Measurements from ENCODE around the gene NFIC.

Gene NFIC

DNA sequence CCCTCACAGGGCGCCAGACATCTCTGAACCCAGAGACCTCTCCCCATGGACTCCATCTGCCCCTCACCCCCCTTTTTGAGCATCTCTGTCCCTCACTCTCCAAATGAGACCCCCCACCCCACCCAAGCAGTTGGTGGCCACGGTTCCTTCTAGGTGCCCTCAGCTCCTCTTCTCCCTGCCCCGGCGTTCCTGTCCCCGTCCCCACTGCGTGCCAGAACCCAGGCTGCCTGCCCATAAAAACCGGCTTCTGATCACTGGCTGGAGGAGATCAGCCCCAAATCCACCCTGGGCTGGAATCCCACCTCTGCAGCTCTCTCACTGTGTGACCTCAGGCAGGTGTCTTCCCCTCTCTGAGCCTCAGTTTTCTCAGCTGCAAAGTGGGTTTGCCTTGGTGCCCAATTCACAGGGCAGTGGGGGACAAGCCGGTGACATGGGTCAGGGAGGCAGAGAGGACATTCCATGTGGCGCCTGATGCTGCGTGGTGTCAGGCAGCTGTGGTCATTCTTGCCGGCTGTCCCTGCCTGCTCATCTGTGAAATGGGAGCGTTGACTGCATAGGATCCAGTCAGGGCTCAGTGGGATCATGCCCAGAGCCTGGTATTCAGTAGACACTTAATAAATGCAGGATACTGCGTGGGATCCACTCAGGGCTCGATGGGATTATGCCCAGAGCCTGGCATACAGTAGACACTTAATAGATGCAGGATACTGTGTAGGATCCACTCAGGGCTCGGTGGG, 88.4 kb downstream of the NFIC start:
- no peak overlapping the region for H3K27ac ChIP-seq
- TF ChIP-seq ZFX (IDR thresholded peaks at IDR 0.05; ENCODE audit: borderline replicate concordance) = no peak
- TF ChIP-seq, protein P1, sequence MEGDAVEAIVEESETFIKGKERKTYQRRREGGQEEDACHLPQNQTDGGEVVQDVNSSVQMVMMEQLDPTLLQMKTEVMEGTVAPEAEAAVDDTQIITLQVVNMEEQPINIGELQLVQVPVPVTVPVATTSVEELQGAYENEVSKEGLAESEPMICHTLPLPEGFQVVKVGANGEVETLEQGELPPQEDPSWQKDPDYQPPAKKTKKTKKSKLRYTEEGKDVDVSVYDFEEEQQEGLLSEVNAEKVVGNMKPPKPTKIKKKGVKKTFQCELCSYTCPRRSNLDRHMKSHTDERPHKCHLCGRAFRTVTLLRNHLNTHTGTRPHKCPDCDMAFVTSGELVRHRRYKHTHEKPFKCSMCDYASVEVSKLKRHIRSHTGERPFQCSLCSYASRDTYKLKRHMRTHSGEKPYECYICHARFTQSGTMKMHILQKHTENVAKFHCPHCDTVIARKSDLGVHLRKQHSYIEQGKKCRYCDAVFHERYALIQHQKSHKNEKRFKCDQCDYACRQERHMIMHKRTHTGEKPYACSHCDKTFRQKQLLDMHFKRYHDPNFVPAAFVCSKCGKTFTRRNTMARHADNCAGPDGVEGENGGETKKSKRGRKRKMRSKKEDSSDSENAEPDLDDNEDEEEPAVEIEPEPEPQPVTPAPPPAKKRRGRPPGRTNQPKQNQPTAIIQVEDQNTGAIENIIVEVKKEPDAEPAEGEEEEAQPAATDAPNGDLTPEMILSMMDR (IDR thresholded peaks at IDR 0.05) = no peak

DNA sequence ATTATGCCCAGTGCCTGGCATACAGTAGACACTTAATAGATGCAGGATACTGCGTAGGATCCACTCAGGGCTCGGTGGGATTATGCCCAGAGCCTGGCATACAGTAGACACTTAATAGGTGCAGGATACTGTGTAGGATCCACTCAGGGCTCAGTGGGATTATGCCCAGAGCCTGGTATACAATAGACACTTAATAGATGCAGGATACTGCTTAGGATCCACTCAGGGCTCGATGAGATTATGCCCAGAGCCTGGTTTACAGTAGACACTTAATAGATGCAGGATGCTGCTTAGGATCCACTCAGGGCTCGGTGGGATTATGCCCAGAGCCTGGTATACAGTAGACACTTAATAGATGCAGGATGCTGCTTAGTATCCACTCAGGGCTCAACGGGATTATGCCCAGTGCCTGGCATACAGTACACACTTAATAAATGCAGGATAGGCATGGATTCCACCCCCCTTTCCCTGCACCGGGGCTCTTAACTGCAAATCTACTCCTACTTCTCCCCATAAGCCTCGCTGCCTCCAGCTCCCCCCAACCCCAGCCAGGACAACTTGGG, 89.1 kb downstream of the NFIC start:
- H3K27ac ChIP-seq = no peak overlapping the region
- TF ChIP-seq, protein P1 (IDR thresholded peaks at IDR 0.05) = no peak

DNA sequence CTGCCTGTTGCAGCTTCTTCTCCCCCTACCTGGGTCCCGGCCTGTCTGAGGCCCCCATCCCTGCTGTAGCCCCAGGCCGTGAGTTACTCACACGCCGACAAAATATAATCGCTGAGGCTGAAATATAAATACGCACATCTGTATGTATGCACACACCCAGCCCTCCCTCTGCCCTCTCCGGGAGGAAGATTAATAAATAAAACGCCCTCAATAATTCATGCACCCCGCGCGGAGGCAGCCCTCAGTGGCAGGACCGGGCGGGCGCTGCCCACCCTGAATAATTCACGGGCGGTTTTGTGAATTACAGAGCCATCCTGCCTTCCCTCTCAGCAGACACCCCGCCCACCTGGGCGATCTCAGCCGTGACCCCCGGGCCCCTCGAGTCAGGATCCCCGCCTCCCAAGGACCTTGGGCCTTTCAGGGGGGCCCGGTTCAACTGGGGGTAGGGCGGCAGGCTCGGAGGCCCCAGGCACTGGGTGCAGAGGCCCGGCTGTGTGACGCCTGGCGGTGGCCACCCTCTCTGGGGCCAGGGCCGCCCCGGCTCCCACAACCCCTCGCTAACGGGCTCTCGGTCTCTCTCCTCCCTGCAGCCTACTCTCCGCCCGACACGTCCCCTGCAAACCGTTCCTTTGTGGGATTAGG, 89.7 kb downstream of the NFIC start:
- TF ChIP-seq ZFX (IDR thresholded peaks at IDR 0.05; ENCODE audit: borderline replicate concordance) = no peak
- TF ChIP-seq, protein P1 (IDR thresholded peaks at IDR 0.05) = no peak
- H3K27ac ChIP-seq = no peak overlapping the region

- TF ChIP-seq, protein P1 (IDR thresholded peaks at IDR 0.05) = no peak
- TF ChIP-seq ZFX (IDR thresholded peaks at IDR 0.05; ENCODE audit: borderline replicate concordance) = no peak
- H3K27ac ChIP-seq = no peak overlapping the region
Measured at GRCh38 chr19:3456925-3457527, 90.6 kb downstream of the NFIC start.

GRCh38 chr19:3457528-3458228, 91.3 kb downstream of the NFIC start:
- no peak overlapping the region for H3K27ac ChIP-seq
- TF ChIP-seq, protein P1 (IDR thresholded peaks at IDR 0.05) = no peak
- TF ChIP-seq ZFX (IDR thresholded peaks at IDR 0.05; ENCODE audit: borderline replicate concordance) = no peak

GRCh38 chr19:3458229-3459088, 92.1 kb downstream of the NFIC start:
- no peak overlapping the region for H3K27ac ChIP-seq
- TF ChIP-seq ZFX (IDR thresholded peaks at IDR 0.05; ENCODE audit: borderline replicate concordance) = no peak
- TF ChIP-seq, protein P1 (IDR thresholded peaks at IDR 0.05) = no peak
